Measurements from ENCODE around the gene NXPE3. TPM values are rescaled to one million over a fixed set of nuclear protein-coding genes. Genes with fewer than 3 reads are reported as not detected.

Gene NXPE3
- polyA plus RNA-seq, 1 donor (not counting 4 experiments of a cell fraction or from before 2014, with no cell fraction given) = 16.8 TPM

- Histone ChIP-seq H3K4me2 (ENCODE audit: control insufficient read depth, extremely low read depth, insufficient read depth, low read depth, low read length) (no peak overlapping the region), H3K4me3 (ENCODE audit: control insufficient read depth in 2 of 3, extremely low read depth in 1 of 3, insufficient read depth in 2 of 3, low read depth in 1 of 3, low read length in 3 of 3) (no peak overlapping the region), H3K4me1 (ENCODE audit: control insufficient read depth, extremely low read depth, insufficient read depth, low read length) (no peaks in the 10 kb centered on the region), H3K9me3 (ENCODE audit: control insufficient read depth, low read depth, low read length) (no peaks in the 10 kb centered on the region), H2AFZ (ENCODE audit: control insufficient read depth, low read length) (no peak overlapping the region), H3K27ac (ENCODE audit: control insufficient read depth, insufficient read depth, low read length) (no peak overlapping the region), H3K36me3 (ENCODE audit: control insufficient read depth in 2 of 2, extremely low read depth in 1 of 2, insufficient read depth in 2 of 2, low read length in 2 of 2) (peaks cover 2 to 12% of the 10 kb centered on the region in 2 experiments), H3K9ac (ENCODE audit: control insufficient read depth, extremely low read depth, insufficient read depth, low read length) (no peak overlapping the region), H4K20me1 (ENCODE audit: control insufficient read depth, extremely low read depth, insufficient read depth, low read length) (no peaks in the 10 kb centered on the region), H3K79me2 (ENCODE audit: control insufficient read depth, insufficient read depth, low read length) (peaks cover 2% of the 10 kb centered on the region), H3K9me1 (ENCODE audit: control insufficient read depth, extremely low read depth, insufficient read depth, low read length) (no peaks in the 10 kb centered on the region), H3K27me3 (ENCODE audit: control insufficient read depth, extremely low read depth, insufficient read depth, low read length) (no peaks in the 10 kb centered on the region)
- FAIRE-seq = peak; percentile 73
- TF ChIP-seq EZH2 (IDR thresholded peaks at IDR 0.05; ENCODE audit: low read length) (no peak), CTCF (optimal IDR thresholded peaks at IDR 0.05 in 1 of 3, IDR thresholded peaks at IDR 0.05 in 1 of 3, conservative IDR thresholded peaks at IDR 0.05 in 1 of 3; ENCODE audit: extremely low read depth in 1 of 3, insufficient read depth in 2 of 3, low read length in 3 of 3) (no peak)
- no peak for DNase-seq (ENCODE audit: low read depth, low spot score)
- dilution Hi-C loops (cut with MboI; ENCODE audit: extremely low pct_ligation_motif_present, low sequenced_read_pairs) = no loop called here
Measured at GRCh38 chr3:101796077-101796680, 17.2 kb downstream of the NXPE3 start.

- Histone ChIP-seq H3K27ac (ENCODE audit: control insufficient read depth, insufficient read depth, low read length) (no peak overlapping the region), H2AFZ (ENCODE audit: control insufficient read depth, low read length) (no peak overlapping the region), H3K9me3 (ENCODE audit: control insufficient read depth, low read depth, low read length) (no peaks in the 10 kb centered on the region), H3K36me3 (ENCODE audit: control insufficient read depth in 2 of 2, extremely low read depth in 1 of 2, insufficient read depth in 2 of 2, low read length in 2 of 2) (peaks cover 2 to 7% of the 10 kb centered on the region in 2 experiments), H3K4me3 (ENCODE audit: control insufficient read depth in 2 of 3, extremely low read depth in 1 of 3, insufficient read depth in 2 of 3, low read depth in 1 of 3, low read length in 3 of 3) (no peak overlapping the region), H3K4me1 (ENCODE audit: control insufficient read depth, extremely low read depth, insufficient read depth, low read length) (no peaks in the 10 kb centered on the region), H4K20me1 (ENCODE audit: control insufficient read depth, extremely low read depth, insufficient read depth, low read length) (no peaks in the 10 kb centered on the region), H3K9me1 (ENCODE audit: control insufficient read depth, extremely low read depth, insufficient read depth, low read length) (no peaks in the 10 kb centered on the region), H3K4me2 (ENCODE audit: control insufficient read depth, extremely low read depth, insufficient read depth, low read depth, low read length) (no peak overlapping the region), H3K79me2 (ENCODE audit: control insufficient read depth, insufficient read depth, low read length) (no peaks in the 10 kb centered on the region), H3K9ac (ENCODE audit: control insufficient read depth, extremely low read depth, insufficient read depth, low read length) (no peak overlapping the region), H3K27me3 (ENCODE audit: control insufficient read depth, extremely low read depth, insufficient read depth, low read length) (no peaks in the 10 kb centered on the region)
- dilution Hi-C loops (cut with MboI; ENCODE audit: extremely low pct_ligation_motif_present, low sequenced_read_pairs) = loop anchor here (10.0 kb wide), 1 partner anchor 424 kb away; no protein-coding TSS in a partner anchor
- no peak for DNase-seq (ENCODE audit: low read depth, low spot score)
- TF ChIP-seq CTCF (optimal IDR thresholded peaks at IDR 0.05 in 1 of 3, IDR thresholded peaks at IDR 0.05 in 1 of 3, conservative IDR thresholded peaks at IDR 0.05 in 1 of 3; ENCODE audit: extremely low read depth in 1 of 3, insufficient read depth in 2 of 3, low read length in 3 of 3) (no peak), EZH2 (IDR thresholded peaks at IDR 0.05; ENCODE audit: low read length) (no peak)
- FAIRE-seq = no peak
Measured at GRCh38 chr3:101801174-101801573, 22.2 kb downstream of the NXPE3 start.

Measured in keratinocyte (primary cell).